ENCODE results near the gene ZSCAN30.
A peak's percentile ranks its signal among the peaks of the same experiment; 100 is the strongest.

Gene ZSCAN30

GRCh38 chr18:35278085-35278484 is 11.9 kb downstream of the ZSCAN30 start:
- DNase-seq = no peak

GRCh38 chr18:35277633-35278032 is 12.4 kb downstream of the ZSCAN30 start:
- DNase-seq = no peak

- no peak for DNase-seq
These were observed 13.8 kb downstream of the ZSCAN30 start for GRCh38 chr18:35276267-35276666.

GRCh38 chr18:35271656-35272055 is 18.4 kb downstream of the ZSCAN30 start:
- DNase-seq = no peak

- peak; percentile 35 to 64 for DNase-seq
These were observed 21.2 kb downstream of the ZSCAN30 start for GRCh38 chr18:35268821-35269220.

GRCh38 chr18:35267809-35268208 is 22.2 kb downstream of the ZSCAN30 start:
- no peak for DNase-seq

- DNase-seq = no peak
These were observed 22.8 kb downstream of the ZSCAN30 start for GRCh38 chr18:35267161-35267651.

- DNase-seq = no peak
These were observed 25.6 kb downstream of the ZSCAN30 start for GRCh38 chr18:35264409-35264808.

GRCh38 chr18:35256947-35257346 is 33.1 kb downstream of the ZSCAN30 start:
- DNase-seq = no peak

GRCh38 chr18:35253655-35254287 is 36.3 kb downstream of the ZSCAN30 start:
- no peak for DNase-seq

- DNase-seq = no peak
These were observed 37.6 kb downstream of the ZSCAN30 start for GRCh38 chr18:35252466-35252865.

GRCh38 chr18:35248429-35248828 is 41.6 kb downstream of the ZSCAN30 start:
- DNase-seq = no peak

- peak; percentile 51 to 58 for DNase-seq
These were observed 42.4 kb downstream of the ZSCAN30 start for GRCh38 chr18:35247412-35248249.

- no peak for DNase-seq
These were observed 43.2 kb downstream of the ZSCAN30 start for GRCh38 chr18:35246831-35247230.

- no peak for DNase-seq
These were observed 44.2 kb downstream of the ZSCAN30 start for GRCh38 chr18:35245719-35246317.

- DNase-seq = no peak
These were observed 45.4 kb downstream of the ZSCAN30 start for GRCh38 chr18:35244671-35245070.

GRCh38 chr18:35242426-35242825 is 47.6 kb downstream of the ZSCAN30 start:
- no peak for DNase-seq

- DNase-seq = no peak
These were observed 48.6 kb downstream of the ZSCAN30 start for GRCh38 chr18:35241448-35241804.

- peak; percentile 93 to 94 for DNase-seq
These were observed 49.2 kb downstream of the ZSCAN30 start, which contains the start of gene ZNF397 for GRCh38 chr18:35240664-35241447. Gene ZNF397 (plus strand): TSS chr18:35241034. CDS start chr18:35242471, 1,437 bp downstream.

- no peak for DNase-seq
These were observed 50.7 kb downstream of the ZSCAN30 start for GRCh38 chr18:35239314-35239713.

GRCh38 chr18:35236571-35237363 is 53.3 kb downstream of the ZSCAN30 start:
- no peak for DNase-seq

- peak; percentile 50 to 79 for DNase-seq
These were observed 59.0 kb downstream of the ZSCAN30 start for GRCh38 chr18:35231052-35231451.
